Activated B cell treated with CpG ODN at 0.5 μM for 24 hours (primary cell): ENCODE measurements around the gene TIMM21. TPM values are rescaled to one million over a fixed set of nuclear protein-coding genes. Genes with fewer than 3 reads are reported as not detected.

ENCODE experiments used
- ATAC-seq: fragments of 200-7000 bp; cut with Tn5 transposase; one replicate; pipeline ENCODE4 v1.10.0; 2021; ENCODE audit warnings: low read depth, mild to moderate bottlenecking, moderate library complexity
- CTCF ChIA-PET: fragments of 350-600 bp; sonication (Branson Sonifier 250); formaldehyde crosslinking; loops from one replicate; lab custom pipeline; 2021; ENCODE audit warnings: antibody characterized with exemption; lab: Charles Lee
- POLR2A ChIA-PET: fragments of 350-600 bp; sonication (Branson Sonifier 250); formaldehyde crosslinking; loops from one replicate; lab custom pipeline; 2021; ENCODE audit warnings: antibody characterized with exemption; lab: Charles Lee
- DNase-seq: peaks from one replicate; pipeline ENCODE4 v3.0.0; 2022
- H3K27ac Mint-ChIP-seq: one replicate; pipeline ENCODE4 v1.8.0; 2020; ENCODE audit warnings: mixed read lengths
- H3K27me3 Mint-ChIP-seq: one replicate; pipeline ENCODE4 v1.8.0; 2021; ENCODE audit warnings: mixed read lengths
- H3K36me3 Mint-ChIP-seq: one replicate; pipeline ENCODE4 v1.8.0; 2021; ENCODE audit warnings: low read depth, mixed read lengths
- H3K4me1 Mint-ChIP-seq: one replicate; pipeline ENCODE4 v1.8.0; 2021; ENCODE audit warnings: mixed read lengths
- H3K4me3 Mint-ChIP-seq: one replicate; pipeline ENCODE4 v1.8.0; 2020; ENCODE audit warnings: mild to moderate bottlenecking, mixed read lengths
- H3K9me3 Mint-ChIP-seq: one replicate; pipeline ENCODE4 v1.8.0; 2020; ENCODE audit warnings: mixed read lengths
- CTCF ChIP-seq: fragments of 200-600 bp; IDR thresholded peaks from one replicate; pipeline ENCODE4 v1.8.0; 2022; ENCODE audit warnings: antibody characterized with exemption, mild to moderate bottlenecking
- intact Hi-C: fragments of 100-400 bp; cut with micrococcal nuclease; formaldehyde crosslinking; loops from one replicate; pipeline ENCODE4 v1.15.1; 2024
- total RNA-seq: library from RNA; stranded (reverse); gene quantifications from 2 replicates; pipeline ENCODE4 v1.2.3, GENCODE V29; 2022

Gene TIMM21
- total RNA-seq, 1 donor from 2014 or later: 23.3 TPM

- intact Hi-C loops: no loop called here
- ATAC-seq (no peak), DNase-seq (no peak)
- CTCF ChIA-PET: no interaction called here
- no peak for TF ChIP-seq CTCF
- H3K4me3 Mint-ChIP-seq: no peak overlapping the region
- H3K36me3 Mint-ChIP-seq: no peaks in the 10 kb centered on the region
- no peak overlapping the region for H3K27ac Mint-ChIP-seq
- peaks cover 22% of the 10 kb centered on the region for H3K27me3 Mint-ChIP-seq
- H3K4me1 Mint-ChIP-seq: no peaks in the 10 kb centered on the region
- no peaks in the 10 kb centered on the region for H3K9me3 Mint-ChIP-seq
- POLR2A ChIA-PET: no interaction called here
Observed at GRCh38 chr18:74184875-74185274, 36.6 kb downstream of the TIMM21 start.

- no peaks in the 10 kb centered on the region for H3K9me3 Mint-ChIP-seq
- DNase-seq (no peak), ATAC-seq (no peak)
- H3K36me3 Mint-ChIP-seq: no peaks in the 10 kb centered on the region
- no peaks in the 10 kb centered on the region for H3K4me1 Mint-ChIP-seq
- intact Hi-C loops: no loop called here
- no peak overlapping the region for H3K4me3 Mint-ChIP-seq
- no peak overlapping the region for H3K27ac Mint-ChIP-seq
- ChIA-PET POLR2A (no interaction called here), CTCF (no interaction called here)
- H3K27me3 Mint-ChIP-seq: peaks cover 24% of the 10 kb centered on the region
- TF ChIP-seq CTCF: no peak
Observed at GRCh38 chr18:74185860-74186259, 37.5 kb downstream of the TIMM21 start.

- Mint-ChIP-seq H3K9me3 (no peaks in the 10 kb centered on the region), H3K27ac (no peak overlapping the region), H3K36me3 (no peaks in the 10 kb centered on the region), H3K4me1 (no peaks in the 10 kb centered on the region), H3K4me3 (no peak overlapping the region), H3K27me3 (peaks cover 24% of the 10 kb centered on the region)
- no peak for TF ChIP-seq CTCF
- CTCF ChIA-PET: no interaction called here
- ATAC-seq: no peak
- DNase-seq: no peak
- POLR2A ChIA-PET: no interaction called here
- intact Hi-C loops: no loop called here
Observed at GRCh38 chr18:74186661-74187060, 38.3 kb downstream of the TIMM21 start.

- DNase-seq: no peak
- no peaks in the 10 kb centered on the region for H3K36me3 Mint-ChIP-seq
- no peak for ATAC-seq
- no peak overlapping the region for H3K27ac Mint-ChIP-seq
- no peak overlapping the region for H3K4me3 Mint-ChIP-seq
- POLR2A ChIA-PET: no interaction called here
- H3K9me3 Mint-ChIP-seq: no peaks in the 10 kb centered on the region
- H3K4me1 Mint-ChIP-seq: no peaks in the 10 kb centered on the region
- H3K27me3 Mint-ChIP-seq: peaks cover 20% of the 10 kb centered on the region
- intact Hi-C loops: no loop called here
- TF ChIP-seq CTCF: no peak
- CTCF ChIA-PET: no interaction called here
Observed at GRCh38 chr18:74190086-74190485, 41.8 kb downstream of the TIMM21 start.

GRCh38 chr18:74191577-74191976 is 43.3 kb downstream of the TIMM21 start:
- Mint-ChIP-seq H3K27ac (no peak overlapping the region), H3K4me3 (no peak overlapping the region), H3K9me3 (no peaks in the 10 kb centered on the region), H3K27me3 (peaks cover 19% of the 10 kb centered on the region), H3K36me3 (no peaks in the 10 kb centered on the region), H3K4me1 (peaks cover 7% of the 10 kb centered on the region)
- CTCF ChIA-PET: interaction anchor here (2.4 kb wide), 1 partner anchor 151 kb away, joined by 7 read pairs; no protein-coding TSS in a partner anchor
- ATAC-seq: no peak
- no peak for DNase-seq
- intact Hi-C loops: no loop called here
- no peak for TF ChIP-seq CTCF
- POLR2A ChIA-PET: no interaction called here
